GM12878 (cell line): ENCODE results near the gene OR2H2. TPM values are rescaled to one million over a fixed set of nuclear protein-coding genes. Genes with fewer than 3 reads are reported as not detected.

Experiments used
- ATAC-seq: fragments of 200-7000 bp; cut with Tn5 transposase; 3 replicates; pipeline ENCODE4 v1.9.1; 2020; ENCODE audit warnings: mild to moderate bottlenecking, moderate library complexity
- BruUV-seq: library from RNA; stranded (reverse); fragments of 400-500 nt; replicated peaks from 2 replicates; lab custom pipeline; 2021; lab: Mats Ljungman, UMichigan
- CTCF ChIA-PET: fragments of 300-600 bp; sonication (Branson Sonifier 250); formaldehyde crosslinking; extraction: SDS; loops from one replicate; lab custom pipeline; 2021; ENCODE audit warnings: inconsistent platforms; lab: Yijun Ruan, JAX
- POLR2A ChIA-PET: fragments of 350-600 bp; formaldehyde crosslinking; extraction: SDS; loops from one replicate; lab custom pipeline; 2021; ENCODE audit warnings: inconsistent platforms; lab: Charles Lee
- RAD21 ChIA-PET: fragments of 300-600 bp; sonication (Branson Sonifier 250); formaldehyde crosslinking; loops from one replicate; lab custom pipeline; 2023; ENCODE audit warnings: antibody characterized with exemption; ENCODE audit not compliant: unreplicated experiment; lab: Charles Lee
- SMC1A ChIA-PET: fragments of 300-600 bp; sonication (Branson Sonifier 250); formaldehyde crosslinking; loops from one replicate; lab custom pipeline; 2023; ENCODE audit not compliant: unreplicated experiment, uncharacterized antibody; lab: Charles Lee
- DNase-seq: peaks from one replicate; pipeline ENCODE4 v3.0.0-alpha.2; 2011; ENCODE audit warnings: low read depth, low spot score
- FAIRE-seq: peaks from 3 replicates; lab custom pipeline; 2011; peaks lifted over from hg19 to GRCh38; lab: Jason Lieb, UNC
- H2AFZ ChIP-seq: 2 replicates; pipeline ENCODE4 v1.6.0; 2011; ENCODE audit warnings: low read depth, low read length, control low read depth; ENCODE audit not compliant: control insufficient read depth
- H3K27ac ChIP-seq: 2 replicates; pipeline ENCODE4 v1.5.1; 2011; ENCODE audit warnings: control low read depth; ENCODE audit not compliant: control insufficient read depth, insufficient read depth
- H3K27me3 ChIP-seq, 2 experiments: replicated peaks in 1 of 2; 2 replicates each; pipeline versions ENCODE4 v1.6.0 to v1.6.1; 2011; ENCODE audit warnings: low read length in 1 of 2; ENCODE audit not compliant: control insufficient read depth in 2 of 2, insufficient read depth in 2 of 2
- H3K36me3 ChIP-seq, 2 experiments: 2 replicates each; pipeline ENCODE4 v1.5.1; 2011; ENCODE audit warnings: low read length in 1 of 2; ENCODE audit not compliant: control insufficient read depth in 2 of 2, insufficient read depth in 2 of 2
- H3K4me1 ChIP-seq: 2 replicates; pipeline ENCODE4 v1.6.1; 2011; ENCODE audit warnings: mild to moderate bottlenecking, low read length, moderate library complexity, mixed read lengths; ENCODE audit not compliant: control insufficient read depth, insufficient read depth
- H3K4me2 ChIP-seq: 2 replicates; pipeline ENCODE4 v1.6.0; 2011; ENCODE audit warnings: control low read depth; ENCODE audit not compliant: control insufficient read depth, insufficient read depth
- H3K4me3 ChIP-seq: fragments of 200-600 bp; sonication (generic); 2 replicates; pipeline ENCODE4 v1.5.1; 2016
- H3K79me2 ChIP-seq: 2 replicates; pipeline ENCODE4 v1.6.0; 2011; ENCODE audit warnings: low read length; ENCODE audit not compliant: control insufficient read depth, insufficient read depth
- H3K9ac ChIP-seq: 2 replicates; pipeline ENCODE4 v1.8.0; 2011; ENCODE audit warnings: low read length, control low read depth, mixed read lengths; ENCODE audit not compliant: control insufficient read depth, insufficient read depth
- H3K9me3 ChIP-seq: replicated peaks from 3 replicates; pipeline ENCODE4 v1.5.1; 2011; ENCODE audit warnings: mild to moderate bottlenecking, low read length; ENCODE audit not compliant: control insufficient read depth, insufficient read depth
- H4K20me1 ChIP-seq: 2 replicates; pipeline ENCODE4 v1.6.0; 2011; ENCODE audit not compliant: control insufficient read depth, insufficient read depth
- CBFB ChIP-seq: IDR thresholded peaks from 2 replicates; pipeline ENCODE4 v1.6.1; 2016; ENCODE audit warnings: antibody characterized with exemption, low read depth
- IRF3 ChIP-seq: fragments of 450-650 bp; IDR thresholded peaks from 2 replicates; pipeline ENCODE4 v1.6.1; 2014; ENCODE audit warnings: mild to moderate bottlenecking
- KAT2A ChIP-seq: conservative IDR thresholded peaks from 2 replicates; pipeline ENCODE4 v1.6.1; 2011; ENCODE audit warnings: low read depth, low read length; ENCODE audit not compliant: control insufficient read depth
- NFIC ChIP-seq: IDR thresholded peaks from 2 replicates; pipeline ENCODE4 v1.6.1; 2012; ENCODE audit warnings: low read depth, mild to moderate bottlenecking, inconsistent platforms, low read length, moderate library complexity
- NR2C1 ChIP-seq: fragments of 450-650 bp; IDR thresholded peaks from 2 replicates; pipeline ENCODE4 v1.6.1; 2017; ENCODE audit warnings: antibody characterized with exemption, mild to moderate bottlenecking, moderate library complexity
- NR2F1 ChIP-seq: fragments of 450-650 bp; conservative IDR thresholded peaks from 2 replicates; pipeline ENCODE4 v1.6.1; 2017; ENCODE audit warnings: mild to moderate bottlenecking
- NRF1 ChIP-seq: conservative IDR thresholded peaks from 2 replicates; pipeline ENCODE4 v1.6.1; 2011; ENCODE audit warnings: mild to moderate bottlenecking, low read depth, low read length, improper control_type of control experiment
- RAD21 ChIP-seq: IDR thresholded peaks from 2 replicates; pipeline ENCODE4 v1.6.1; 2011; ENCODE audit warnings: mild to moderate bottlenecking, low read depth, low read length, moderate library complexity; ENCODE audit not compliant: insufficient read depth
- RCOR1 ChIP-seq: conservative IDR thresholded peaks from 2 replicates; pipeline ENCODE4 v1.6.1; 2012; ENCODE audit warnings: low read depth, low read length, improper control_type of control experiment
- SMAD1 ChIP-seq: fragments of 450-650 bp; IDR thresholded peaks from 2 replicates; pipeline ENCODE4 v1.6.1; 2018; ENCODE audit warnings: mild to moderate bottlenecking, low read depth; ENCODE audit not compliant: partially characterized antibody
- SPI1 ChIP-seq: IDR thresholded peaks from 2 replicates; pipeline ENCODE4 v1.6.1; 2011; ENCODE audit warnings: low read depth, mild to moderate bottlenecking, low read length, moderate library complexity, borderline replicate concordance; ENCODE audit not compliant: insufficient read depth
- SREBF2 ChIP-seq: IDR thresholded peaks from 2 replicates; pipeline ENCODE4 v1.6.1; 2012; ENCODE audit warnings: mild to moderate bottlenecking, low read length
- TAF1 ChIP-seq: IDR thresholded peaks from 2 replicates; pipeline ENCODE4 v1.6.1; 2011; ENCODE audit warnings: mild to moderate bottlenecking, low read depth, low read length, borderline replicate concordance
- TARDBP ChIP-seq: IDR thresholded peaks from 2 replicates; pipeline ENCODE4 v1.6.1; 2016; ENCODE audit warnings: borderline replicate concordance
- ZBED1 ChIP-seq: IDR thresholded peaks from 2 replicates; pipeline ENCODE4 v1.6.1; 2016; ENCODE audit warnings: borderline replicate concordance
- WGBS: methylation state at CpG from one replicate; pipeline ENCODE4 v1.1.6; 2016; ENCODE audit warnings: low lambda C conversion rate; ENCODE audit not compliant: insufficient replicate concordance, insufficient coverage; ENCODE audit errors: missing lambda C conversion rate; 5-methylcytosine and 5-hydroxymethylcytosine counted together
- in situ Hi-C: fragments of 300-500 bp; cut with MboI; formaldehyde crosslinking; loops from 9 replicates; pipeline ENCODE4 v1.14.3; 2018; ENCODE audit warnings: mixed read lengths
- intact Hi-C: fragments of 100-400 bp; cut with micrococcal nuclease; formaldehyde crosslinking; loops from one replicate; pipeline ENCODE4 v1.14.2; 2022; ENCODE audit not compliant: unreplicated experiment
- polyA plus RNA-seq, 11 experiments: library from polyadenylated mRNA; depleted of rRNA in 4 of 11; unstranded in 6 of 11; stranded (reverse) in 5 of 11; fragments of >200 nt; fragmentation: Nextera tagmentation in 4 of 11; fragmentation: Illumina TruSeq in 1 of 11; extraction: Ambion mirVana in 4 of 11; extraction: Trizol in 1 of 11; gene quantifications; 1 replicate in 1 of 11; 2 replicates in 10 of 11; pipeline versions ENCODE4 v1.2.1 to v1.2.3, GENCODE V29; 2011 to 2016; ENCODE audit warnings: inconsistent platforms in 2 of 11, missing spikeins in 2 of 11, low read depth in 1 of 11
- total RNA-seq, 4 experiments: library from RNA; depleted of rRNA in 3 of 4; stranded (reverse); fragments of >200 nt in 3 of 4; fragmentation: Illumina TruSeq in 1 of 4; extraction: Trizol in 1 of 4; gene quantifications; 2 replicates each; pipeline versions ENCODE4 v1.2.1 to v1.2.3, GENCODE V29; 2013 to 2021

The OR2H2 gene
- total and polyA plus RNA-seq, 10 of the 15 experiments (the other 5 are each of a cell fraction or from before 2014, with no cell fraction given), result not detected

GRCh38 chr6:29625337-29625930, 40.5 kb downstream of the OR2H2 start:
- Histone ChIP-seq H3K36me3 (no peaks in the 10 kb centered on the region), H4K20me1 (no peaks in the 10 kb centered on the region), H3K4me1 (peaks cover 6% of the 10 kb centered on the region; the same call in 1 of the 2 replicates), H3K4me3 (no peak overlapping the region), H3K27ac (no peak overlapping the region), H3K27me3 (no peaks in the 10 kb centered on the region), H3K4me2 (no peak overlapping the region), H2AFZ (no peak overlapping the region), H3K9me3 (no peaks in the 10 kb centered on the region), H3K79me2 (no peaks in the 10 kb centered on the region), H3K9ac (no peak overlapping the region)
- DNase-seq (no peak), FAIRE-seq (no peak), ATAC-seq (no peak)
- in situ Hi-C loops, result no loop called here
- RAD21 ChIA-PET, result interaction anchor here (1.1 kb wide), 1 partner anchor 14 kb away, joined by 3 read pairs; no protein-coding TSS in a partner anchor
- TF ChIP-seq RCOR1 (no peak), SMAD1 (no peak), KAT2A (no peak), SPI1 (no peak), RAD21 (no peak), NR2F1 (no peak), IRF3 (no peak), NFIC (no peak), ZBED1 (no peak), TARDBP (no peak), NRF1 (no peak), NR2C1 (no peak), CBFB (no peak), TAF1 (no peak), SREBF2 (no peak)
- SMC1A ChIA-PET, result no interaction called here
- intact Hi-C loops, result no loop called here
- CTCF ChIA-PET, result interaction anchor here (0.6 to 2.4 kb wide), 4 partner anchors 22 to 28 kb away, joined by 3 to 7 read pairs (median 5); no protein-coding TSS in a partner anchor
- BruUV-seq, result no TSS peak
- POLR2A ChIA-PET, result no interaction called here
- WGBS, result 68% methylated on average over 7 of the region's 7 CpGs
